NCI-H2081 (cell line): ENCODE measurements around the gene MOSMO.
"Not testable (repeated sequence)": the region's sequence is repeated elsewhere in the genome, so short reads cannot be mapped to it uniquely, and the experiment has no call there.

Experiments
- DNase-seq, 2 experiments: peaks; one replicate each; lab custom pipeline; 2025; lab: John Stamatoyannopoulos, UW

Gene MOSMO

DNA sequence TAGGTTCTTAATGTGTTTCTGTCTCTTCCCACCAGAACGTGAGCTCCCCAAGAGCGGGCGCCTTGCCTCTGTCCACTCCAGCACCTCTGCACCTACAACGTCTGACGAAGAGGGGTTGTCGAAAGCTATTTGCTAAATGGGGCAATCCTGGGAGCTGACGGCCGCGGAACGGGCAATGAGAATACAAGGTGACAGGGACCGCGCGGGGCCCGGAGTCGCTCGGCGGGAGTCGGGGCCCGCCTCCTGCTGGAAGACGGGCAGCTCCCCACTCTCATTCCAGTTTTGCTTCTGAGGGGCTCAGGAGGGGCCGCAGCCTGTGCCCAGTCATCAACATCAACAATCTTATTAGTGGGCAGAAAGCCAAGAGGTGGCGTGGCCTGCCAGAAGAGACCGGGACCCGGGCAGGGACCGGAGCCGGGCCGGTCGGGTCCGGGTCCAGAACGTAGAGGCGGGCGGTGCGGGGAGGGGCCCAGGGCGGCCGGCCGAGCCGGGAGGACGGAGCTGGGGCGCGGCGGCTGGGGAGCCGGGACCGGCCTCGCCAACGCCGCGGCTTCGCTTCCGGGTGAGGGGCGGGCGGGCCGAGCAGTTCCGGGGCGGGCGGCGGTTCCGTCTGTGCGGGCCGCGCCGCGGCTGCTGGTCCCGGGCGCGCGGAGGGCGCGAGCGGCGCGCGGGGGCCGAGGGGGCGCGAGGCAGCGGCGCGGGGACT is at the start of gene MOSMO:
Gene MOSMO, plus strand, starts transcription at position 603 of the 706 bp plus-strand sequence. CDS start 191 bp downstream, outside the sequence.
- DNase-seq = peak; percentile 38 to 52

DNA sequence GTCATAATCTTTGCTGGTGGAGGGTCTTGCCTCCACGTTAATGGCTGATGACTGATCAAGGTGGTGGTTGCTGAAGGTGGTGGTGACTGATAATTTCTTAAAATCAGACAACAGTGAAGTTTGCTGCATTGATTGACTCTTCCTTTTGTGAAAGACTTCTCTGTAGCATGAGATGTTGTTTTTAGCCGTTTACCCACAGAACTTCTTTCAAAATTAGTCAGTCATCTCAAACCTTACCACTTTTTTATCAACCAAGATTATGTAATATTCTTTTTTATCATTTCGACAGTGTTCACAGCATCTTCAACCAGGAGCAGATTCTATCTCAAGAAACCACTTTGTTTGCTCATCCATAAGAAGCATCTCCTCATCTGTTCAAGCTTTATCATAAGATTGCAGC is 48.9 kb upstream of the MOSMO start:
- no peak for DNase-seq

DNA sequence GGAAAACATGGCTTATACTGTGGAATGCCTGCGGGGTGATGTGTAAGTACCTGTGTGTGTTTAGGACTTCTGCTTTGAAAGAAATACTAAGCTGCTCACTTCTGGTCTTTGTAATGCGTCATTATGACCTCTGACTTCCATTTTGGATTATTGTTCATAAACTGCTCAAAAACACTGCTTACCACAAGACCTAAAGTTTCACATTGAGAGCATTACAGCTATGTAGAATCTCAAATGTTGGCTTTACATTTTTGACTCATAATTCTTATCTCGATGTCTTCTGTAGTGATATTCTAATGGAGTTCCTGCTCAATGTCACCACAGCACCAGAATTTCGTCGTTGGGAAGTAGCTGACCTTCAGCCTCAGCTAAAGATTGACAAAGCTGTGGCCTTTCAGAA is 45.4 kb upstream of the MOSMO start:
- DNase-seq = no peak

DNA sequence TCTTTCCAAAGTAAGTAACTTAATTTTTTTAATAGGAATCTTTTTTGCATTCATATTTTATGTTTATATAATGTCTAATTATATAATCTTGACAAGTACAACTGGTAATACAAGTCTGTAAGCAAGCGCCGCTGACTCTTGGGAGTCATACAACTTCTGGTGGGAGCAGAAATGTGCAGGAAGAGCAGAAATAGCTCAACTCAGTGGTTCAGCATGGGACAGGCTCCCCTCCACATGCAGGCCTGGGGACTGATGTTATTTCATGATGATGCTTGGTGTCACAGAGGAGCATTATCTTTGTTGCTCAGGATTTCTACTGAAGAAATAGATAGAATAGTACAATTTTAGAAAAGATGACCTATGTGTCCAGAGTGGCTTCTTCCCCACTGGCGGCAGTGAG is 44.0 kb upstream of the MOSMO start:
- no peak for DNase-seq

DNA sequence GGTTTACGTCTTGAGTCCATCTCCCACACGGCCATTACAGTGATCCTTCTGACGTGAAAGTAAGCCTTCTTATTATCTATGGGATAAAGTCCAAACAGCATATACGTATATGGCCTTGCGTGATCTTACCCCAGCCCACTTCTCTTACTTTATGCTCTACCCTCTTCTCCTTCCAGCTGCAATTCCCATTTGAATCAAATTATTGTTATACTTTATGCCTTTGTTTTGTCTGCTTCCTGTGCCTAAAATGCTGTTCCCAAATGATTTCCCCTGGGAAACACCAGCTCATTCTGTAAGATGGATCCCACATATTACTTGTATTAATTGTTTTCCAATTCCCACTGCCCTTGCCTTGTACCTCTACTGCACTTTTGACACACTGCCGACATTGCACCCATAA is 43.6 kb upstream of the MOSMO start:
- DNase-seq = no peak

DNA sequence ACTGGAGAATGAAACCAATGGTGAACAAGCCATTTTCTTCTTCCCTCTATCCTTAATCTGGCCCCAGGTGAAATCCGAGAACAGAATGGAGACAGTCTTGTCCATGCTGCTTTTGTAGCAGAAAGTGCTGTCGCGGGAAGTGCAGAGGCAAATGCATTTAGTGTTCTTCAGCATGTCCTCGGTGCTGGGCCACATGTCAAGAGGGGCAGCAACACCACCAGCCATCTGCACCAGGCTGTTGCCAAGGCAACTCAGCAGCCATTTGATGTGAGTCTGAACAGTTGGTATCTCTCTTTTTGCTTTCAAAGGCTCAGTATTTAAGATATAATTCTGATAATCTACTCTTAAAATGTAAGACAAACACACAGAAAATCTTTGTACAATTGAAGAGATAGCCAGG is 36.1 kb upstream of the MOSMO start:
- DNase-seq = no peak

DNA sequence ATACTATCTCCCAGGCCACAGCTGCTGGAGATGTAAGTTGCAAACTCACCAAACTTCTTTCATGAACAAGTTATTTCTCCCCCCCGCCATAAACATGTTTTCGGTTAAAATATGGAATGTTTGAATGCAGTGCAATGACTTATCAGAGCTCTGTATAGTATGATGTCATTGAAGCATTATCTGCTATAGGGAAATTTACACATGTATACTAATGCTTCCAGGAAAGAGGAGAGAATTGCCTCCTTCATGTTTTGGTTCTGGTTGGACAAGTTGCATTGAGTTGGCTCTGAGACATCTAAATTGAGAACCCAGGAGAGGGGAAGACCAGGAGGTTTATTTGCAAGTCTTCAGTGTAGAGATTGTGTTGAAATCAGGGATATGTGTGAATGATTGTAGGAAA is 34.0 kb upstream of the MOSMO start:
- DNase-seq = no peak

DNA sequence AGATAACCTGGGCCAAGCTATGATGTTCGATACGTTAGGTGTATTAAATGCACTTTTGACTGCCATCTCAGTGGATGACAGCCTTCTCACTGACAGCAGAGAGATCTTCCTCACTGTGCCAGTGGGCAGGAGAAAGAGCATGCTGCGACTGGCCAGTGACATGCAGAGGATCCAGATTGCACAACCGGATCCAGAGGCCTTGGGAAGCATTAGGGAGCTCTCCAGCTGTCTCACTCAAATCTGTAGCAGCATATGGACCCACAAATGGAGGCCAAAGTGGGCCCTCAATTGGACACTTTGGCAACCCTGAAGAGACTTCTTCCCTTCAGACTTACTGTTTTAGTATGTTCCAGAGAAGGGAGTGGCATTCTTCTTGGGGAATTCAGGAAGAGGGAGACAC is 27.9 kb upstream of the MOSMO start:
- DNase-seq = no peak

DNA sequence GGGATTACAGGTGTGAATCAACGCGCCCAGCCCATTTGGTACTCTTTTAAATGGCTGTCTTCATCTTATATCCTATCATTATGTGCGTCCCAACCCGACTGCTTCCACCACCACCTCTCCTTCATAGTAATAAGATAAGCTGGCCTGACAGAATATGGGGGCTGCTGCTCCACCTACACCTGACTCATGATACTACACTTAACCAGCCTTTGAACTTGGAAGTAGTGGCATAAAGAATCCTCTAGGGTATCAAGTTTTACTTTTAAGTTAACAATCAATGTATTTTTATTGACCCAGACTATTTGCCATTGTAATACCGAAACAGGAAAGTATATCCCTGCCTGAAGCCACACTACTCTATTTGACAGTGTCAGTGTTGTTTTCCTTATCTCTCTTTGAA is 25.8 kb upstream of the MOSMO start:
- no peak for DNase-seq

DNA sequence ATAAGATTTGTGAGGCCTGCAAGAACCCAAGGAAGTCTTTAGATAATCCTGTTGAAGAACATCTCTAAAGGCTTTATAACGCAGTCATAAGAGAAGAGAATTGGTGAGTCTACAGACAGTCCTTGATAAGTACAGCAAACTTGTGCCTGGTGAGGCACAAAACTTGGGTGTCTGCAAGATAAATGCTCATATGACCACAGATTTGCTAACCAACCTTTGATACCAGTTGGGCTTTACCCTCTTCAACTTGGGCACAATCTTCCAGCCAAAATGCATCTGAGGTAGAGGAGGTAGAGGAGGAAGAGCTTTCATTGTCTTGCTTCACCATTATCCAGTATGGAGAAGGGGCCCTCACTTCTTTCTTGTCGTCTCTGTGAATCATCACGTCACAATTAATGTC is 23.8 kb upstream of the MOSMO start:
- DNase-seq = no peak

DNA sequence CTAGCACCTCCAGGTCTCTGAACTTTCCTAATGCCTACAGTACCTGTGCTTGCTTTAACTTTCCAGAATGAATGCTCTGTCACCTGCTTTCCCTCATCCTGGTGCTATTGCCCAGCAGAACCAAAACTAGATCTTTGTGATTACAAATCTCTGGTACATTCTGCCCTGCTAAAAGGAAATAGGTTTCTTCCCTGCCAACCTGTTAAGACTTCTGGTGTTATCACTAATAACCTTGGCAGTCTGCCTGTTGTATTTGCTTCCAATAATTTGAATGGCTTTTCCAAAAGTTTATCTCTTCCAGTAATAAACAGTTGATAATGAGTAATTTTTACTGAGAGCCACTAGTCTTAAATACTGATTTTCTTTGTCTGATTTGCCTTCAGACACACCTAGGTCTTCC is 22.4 kb upstream of the MOSMO start:
- no peak for DNase-seq

DNA sequence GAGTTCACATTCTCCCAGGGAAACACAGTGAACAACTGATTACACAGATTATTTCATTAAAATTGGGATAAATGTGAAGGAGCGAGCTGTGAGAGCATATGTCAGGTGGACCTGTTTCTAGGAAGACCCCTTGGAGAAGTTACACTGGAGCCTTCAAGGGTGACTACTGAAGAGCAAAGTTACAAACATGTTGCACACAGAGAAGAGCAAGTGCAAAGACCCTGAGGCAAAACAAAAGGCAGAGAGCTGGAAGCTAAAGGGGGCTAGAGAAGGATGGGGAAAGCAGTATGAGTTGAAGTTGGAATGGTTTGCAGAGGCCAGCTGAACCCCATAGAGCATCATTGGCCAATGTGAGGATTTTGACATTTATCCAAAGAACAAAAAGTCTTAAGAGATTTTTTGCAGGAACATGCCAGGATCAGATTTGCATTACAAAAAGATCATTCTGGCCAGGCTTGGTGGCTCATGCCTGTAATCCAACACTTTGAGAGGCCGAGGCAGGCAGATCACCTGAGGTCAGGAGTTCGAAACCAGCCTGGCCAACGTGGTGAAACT is 21.1 kb upstream of the MOSMO start:
- no peak for DNase-seq

DNA sequence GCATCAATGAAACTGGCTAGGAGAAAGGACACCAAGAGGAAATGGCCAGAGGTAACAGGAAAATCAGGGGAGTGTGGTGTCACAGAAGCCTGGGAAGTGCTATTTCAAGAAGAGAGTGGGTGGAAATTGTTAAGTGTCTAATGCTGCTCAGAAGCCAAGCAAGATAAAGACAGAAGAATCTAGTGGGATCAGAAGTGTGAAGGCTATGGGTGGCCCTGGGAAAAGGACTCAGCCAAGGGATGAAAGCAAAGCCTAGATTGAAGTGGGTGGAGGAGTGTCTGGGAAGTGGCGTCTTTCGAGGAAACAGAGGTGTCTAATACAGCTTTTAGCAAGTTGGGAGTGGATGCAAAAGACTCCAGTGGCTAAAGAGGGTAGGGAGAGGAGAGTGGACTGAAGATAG is 20.4 kb upstream of the MOSMO start:
- no peak for DNase-seq

DNA sequence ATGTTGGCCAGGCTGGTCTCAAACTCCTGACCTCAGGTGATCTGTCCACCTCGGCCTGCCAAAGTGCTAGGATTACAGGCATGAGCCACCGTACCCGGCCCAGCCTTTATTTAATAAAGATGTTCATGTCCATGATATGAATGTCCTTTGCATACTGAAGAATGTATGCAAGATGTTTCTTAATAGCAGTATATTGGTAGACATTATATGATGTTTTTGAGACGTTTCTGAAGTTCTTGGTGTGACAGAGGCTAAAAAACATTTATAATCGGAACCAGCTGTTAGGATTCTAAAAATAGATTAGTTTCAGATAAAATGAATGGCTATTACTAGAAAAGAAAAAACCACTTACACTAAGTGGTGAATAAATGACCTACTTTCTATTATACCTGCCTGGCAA is 18.8 kb upstream of the MOSMO start:
- no peak for DNase-seq

DNA sequence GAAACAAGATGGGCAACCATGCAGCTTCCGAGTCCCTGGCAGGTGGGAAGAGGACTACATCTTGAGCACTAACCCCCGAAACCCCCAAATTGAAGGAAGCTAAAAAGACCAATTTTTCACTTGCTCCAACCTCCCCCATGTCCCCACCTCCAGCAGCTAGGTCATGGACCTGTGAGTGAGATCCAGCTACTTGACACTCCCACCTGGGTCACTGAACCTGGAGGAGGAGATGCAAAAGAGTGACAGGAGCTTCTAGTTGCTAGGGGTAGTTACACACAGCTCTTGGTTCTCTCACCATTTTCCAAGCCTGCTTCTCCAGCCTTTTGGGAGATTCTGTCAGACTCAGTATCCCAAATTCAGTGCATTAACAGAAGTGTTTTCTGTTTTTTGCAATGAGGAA is 18.2 kb upstream of the MOSMO start:
- DNase-seq = no peak

DNA sequence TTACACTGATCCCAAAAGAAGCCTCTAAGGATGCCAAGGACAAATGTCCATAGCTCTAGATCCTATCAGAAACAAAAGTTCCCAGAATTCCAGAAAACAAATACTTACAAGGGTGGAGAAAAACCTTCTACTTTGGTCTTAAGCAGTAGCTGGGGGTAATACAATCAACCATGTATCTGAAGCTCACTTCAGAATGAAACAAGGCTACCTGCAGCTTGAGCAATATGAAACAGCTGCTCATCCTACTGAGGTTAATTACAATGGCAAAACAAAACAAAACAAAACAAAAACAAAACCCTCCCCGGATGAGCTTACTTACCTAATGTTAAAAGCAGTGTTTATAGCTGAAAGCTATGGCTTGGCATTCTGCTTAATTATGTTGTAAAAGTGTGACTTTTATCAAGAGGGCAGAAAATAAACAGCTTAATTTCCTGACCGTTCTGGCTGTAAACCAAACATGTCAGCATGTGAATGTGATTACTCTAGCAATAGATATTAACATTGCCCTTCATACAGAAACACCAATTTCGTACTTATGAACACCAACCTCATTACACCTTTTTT is 17.4 kb upstream of the MOSMO start:
- peak in 1 of 2 experiments; percentile 54 for DNase-seq

DNA sequence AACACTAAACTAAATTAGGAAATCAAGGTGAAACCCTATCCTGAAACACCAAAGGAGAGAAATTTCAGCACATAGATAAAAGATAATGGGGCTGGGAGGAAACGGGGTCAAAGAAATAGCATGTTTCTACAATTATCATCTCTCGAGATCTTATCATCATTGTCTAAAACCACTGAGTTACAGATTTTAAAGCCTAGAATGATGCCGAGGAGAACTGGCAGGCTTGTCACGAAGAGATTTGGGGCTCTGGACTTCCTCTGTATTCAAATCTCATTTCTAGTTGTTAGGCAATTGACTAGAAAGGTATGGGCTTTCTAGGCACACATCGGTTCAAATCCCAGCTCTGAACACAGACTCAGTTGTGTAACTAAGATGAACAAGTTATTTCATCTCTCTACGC is 16.3 kb upstream of the MOSMO start:
- DNase-seq = no peak

DNA sequence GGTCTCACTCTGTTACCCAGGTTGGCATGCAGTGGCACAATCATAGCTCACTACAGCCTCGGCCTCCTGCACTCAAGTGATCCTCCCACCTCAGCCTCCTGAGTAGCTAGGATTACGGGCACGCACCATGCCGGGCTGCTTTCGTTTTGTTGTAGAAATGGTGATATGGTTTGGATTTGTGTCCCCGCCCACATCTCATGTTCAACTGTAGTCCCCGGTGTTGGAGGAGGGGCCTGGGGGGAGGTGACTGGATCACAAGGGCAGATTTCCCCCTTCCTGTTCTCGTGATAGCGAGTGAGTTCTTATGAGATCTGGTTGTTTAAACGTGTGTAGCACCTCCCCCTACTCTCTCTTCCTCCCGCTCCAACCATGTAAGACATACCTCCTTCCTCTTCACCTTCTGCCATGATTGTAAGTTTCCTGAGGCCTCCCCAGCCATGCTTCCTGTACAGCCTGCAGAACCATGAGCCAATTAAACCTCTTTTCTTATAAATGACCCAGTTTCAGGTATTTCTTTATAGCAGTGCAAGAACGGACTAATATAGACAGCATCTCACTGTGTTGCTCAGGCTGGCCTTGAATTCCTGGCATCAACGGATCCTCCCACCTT is 12.9 kb upstream of the MOSMO start:
- DNase-seq = no peak

DNA sequence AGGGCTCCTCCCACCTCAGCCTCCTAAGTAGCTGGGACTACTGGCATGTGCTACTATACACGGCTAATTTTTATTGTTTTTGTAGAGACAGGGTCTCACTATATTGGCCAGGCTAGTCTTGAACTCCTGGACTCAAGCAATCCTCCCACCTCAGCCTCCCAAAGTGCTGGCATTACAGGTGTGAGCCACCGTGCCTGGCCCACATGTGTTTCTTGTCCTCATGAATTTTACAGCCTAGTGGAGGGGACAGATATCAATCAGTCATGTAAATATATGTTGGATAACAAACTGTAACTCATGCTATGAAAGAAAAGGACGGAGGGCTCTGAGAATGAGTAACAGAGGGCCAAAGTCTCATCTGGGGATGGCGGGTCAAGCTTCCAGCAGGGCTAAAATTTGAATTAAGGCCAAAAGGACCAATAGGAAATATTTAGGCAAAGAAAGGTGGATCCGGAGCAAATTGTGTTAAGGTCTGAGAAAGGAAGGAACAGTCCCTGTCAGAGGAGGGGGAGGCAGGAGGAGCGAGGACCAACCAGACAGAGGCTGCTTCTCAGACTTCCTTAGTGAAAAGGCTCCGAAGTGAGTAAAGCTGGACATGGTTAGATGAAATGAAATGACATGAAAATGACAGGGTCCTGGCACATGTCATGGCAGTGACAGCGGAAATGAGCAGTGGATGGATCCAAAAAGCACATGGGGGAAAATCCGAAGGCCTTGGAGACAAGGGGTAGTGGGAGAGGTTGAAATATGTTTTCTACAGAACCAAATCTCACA is 10.8 kb upstream of the MOSMO start:
- DNase-seq = no peak

DNA sequence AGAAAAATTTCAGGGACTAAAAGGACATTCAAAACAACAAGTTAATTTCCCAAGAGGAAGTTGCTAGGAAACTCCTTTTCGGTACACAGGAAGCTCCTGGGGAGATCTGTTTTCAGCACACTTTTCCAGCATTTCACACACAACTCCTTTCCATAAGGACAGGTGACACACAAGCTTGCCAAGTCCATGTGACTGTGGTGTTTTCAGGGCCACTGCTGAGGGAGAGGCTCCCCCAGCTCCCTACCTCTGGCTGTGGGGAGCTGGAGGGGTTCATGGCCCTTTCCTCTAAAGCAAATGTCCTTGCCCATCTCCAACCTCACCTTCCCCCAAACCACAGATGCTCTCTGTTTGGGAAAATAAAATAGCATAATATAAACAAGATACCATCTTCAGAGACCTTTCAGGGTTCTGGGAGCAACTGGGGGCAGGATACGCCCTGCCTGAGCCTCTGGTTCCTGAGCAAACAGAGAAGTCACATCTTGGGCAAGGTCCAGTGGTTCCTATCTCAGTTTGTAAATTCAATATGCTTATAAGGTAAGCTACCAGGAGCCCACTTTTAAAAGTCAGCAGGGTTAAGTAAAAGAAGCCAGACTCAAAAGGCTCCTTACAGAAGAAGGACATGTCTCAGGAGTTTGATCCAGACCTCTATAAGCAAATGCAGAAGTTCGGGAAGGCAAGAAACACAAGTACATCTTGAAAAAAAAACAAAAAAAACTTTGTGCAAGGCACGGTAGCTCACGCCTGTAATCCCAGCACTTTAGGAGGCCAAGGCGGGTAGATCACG is 10.0 kb upstream of the MOSMO start:
- no peak for DNase-seq

DNA sequence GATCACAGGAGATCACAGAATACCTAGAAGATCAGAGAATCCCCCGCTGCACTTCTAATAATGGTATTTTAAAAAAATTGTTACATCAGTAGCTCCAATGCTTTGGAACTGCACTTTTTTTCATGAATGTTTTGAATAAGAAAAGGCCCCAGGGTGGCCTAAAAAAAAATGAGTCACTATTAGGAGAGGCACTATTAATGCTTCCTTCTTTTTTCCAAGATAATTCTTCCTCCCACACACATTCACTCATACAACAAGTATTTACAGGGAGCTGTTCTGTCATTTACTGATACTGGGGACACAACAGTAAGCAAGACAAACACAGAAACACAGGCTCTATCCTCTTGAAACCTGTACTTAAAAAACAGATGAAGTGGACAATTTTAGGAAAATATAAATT is 6.3 kb upstream of the MOSMO start:
- no peak for DNase-seq

DNA sequence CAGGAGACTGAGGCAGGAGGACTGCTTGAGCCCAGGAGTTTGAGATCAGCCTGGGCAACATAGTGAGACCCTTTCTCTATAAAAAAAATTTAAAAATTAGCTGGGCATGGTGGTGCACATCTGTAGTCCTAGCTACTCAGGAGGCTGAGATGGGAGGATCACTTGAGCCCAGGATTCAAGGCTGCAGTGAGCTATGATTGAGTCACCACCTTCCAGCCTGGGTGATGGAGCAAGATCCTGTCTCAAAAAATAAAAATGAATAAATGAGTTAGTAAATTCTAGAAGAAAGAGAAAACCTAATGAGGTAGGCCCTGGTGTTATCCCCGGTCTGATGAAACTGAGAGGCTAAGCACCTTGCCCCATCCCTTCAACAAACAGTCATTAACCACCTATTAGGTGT is 5.9 kb upstream of the MOSMO start:
- DNase-seq = not testable (repeated sequence)
